Measurements from ENCODE around the gene CCDC85C.

CCDC85C gene

GRCh38 chr14:99628887-99629618 lies 25.0 kb upstream of the CCDC85C start:
- DNase-seq = peak; percentile 89

- DNase-seq = no peak
These were observed 23.7 kb upstream of the CCDC85C start for GRCh38 chr14:99627510-99628381.

GRCh38 chr14:99627100-99627499 lies 23.1 kb upstream of the CCDC85C start:
- no peak for DNase-seq

GRCh38 chr14:99626041-99626648 lies 22.1 kb upstream of the CCDC85C start:
- no peak for DNase-seq

- DNase-seq = no peak
These were observed 21.5 kb upstream of the CCDC85C start for GRCh38 chr14:99625476-99625875.

GRCh38 chr14:99624971-99625370 lies 21.0 kb upstream of the CCDC85C start:
- no peak for DNase-seq

GRCh38 chr14:99624024-99624423 lies 20.0 kb upstream of the CCDC85C start:
- DNase-seq = no peak

GRCh38 chr14:99621948-99622347 lies 17.9 kb upstream of the CCDC85C start:
- DNase-seq = no peak

- DNase-seq = peak; percentile 82
These were observed 16.1 kb upstream of the CCDC85C start for GRCh38 chr14:99619835-99620834.

- DNase-seq = no peak
These were observed 13.1 kb upstream of the CCDC85C start for GRCh38 chr14:99616832-99617800.

- no peak for DNase-seq
These were observed 11.6 kb upstream of the CCDC85C start for GRCh38 chr14:99615497-99616157.

- no peak for DNase-seq
These were observed 8.8 kb upstream of the CCDC85C start for GRCh38 chr14:99612738-99613330.

- no peak for DNase-seq
These were observed 8.2 kb upstream of the CCDC85C start for GRCh38 chr14:99612071-99612737.

GRCh38 chr14:99611646-99612045 lies 7.6 kb upstream of the CCDC85C start:
- DNase-seq = no peak

GRCh38 chr14:99609245-99610170 lies 5.5 kb upstream of the CCDC85C start:
- DNase-seq = no peak

- DNase-seq = no peak
These were observed 4.6 kb upstream of the CCDC85C start for GRCh38 chr14:99608591-99608990.

- DNase-seq = no peak
These were observed 2.4 kb upstream of the CCDC85C start for GRCh38 chr14:99606359-99606758.

GRCh38 chr14:99605299-99605961 lies 1.4 kb upstream of the CCDC85C start:
- DNase-seq = peak; percentile 92

Data from eye (tissue), 1 donor.